ENCODE measurements around the gene VWA2. TPM values are rescaled to one million over a fixed set of nuclear protein-coding genes. Genes with fewer than 3 reads are reported as not detected.

VWA2 gene
- total RNA-seq, 2 experiments from 2014 or later = not detected

GRCh38 chr10:114242235-114242634 is 3.2 kb downstream of the VWA2 start:
- H3K36me3 ChIP-seq (ENCODE audit: insufficient read depth, low read length) = no peaks in the 10 kb centered on the region
- Mint-ChIP-seq H3K4me1 (ENCODE audit: low read depth) (no peaks in the 10 kb centered on the region), H3K27me3 (peaks cover 70% of the 10 kb centered on the region), H3K36me3 (ENCODE audit: low read depth) (no peaks in the 10 kb centered on the region), H3K4me3 (no peak overlapping the region), H3K27ac (no peak overlapping the region), H3K9me3 (no peaks in the 10 kb centered on the region)
- H3K9me3 ChIP-seq (ENCODE audit: control insufficient read depth in 1 of 2, insufficient read depth in 1 of 2, low read length in 2 of 2) = no peaks in the 10 kb centered on the region
- ATAC-seq (ENCODE audit: poor library complexity) (no peak), DNase-seq (no peak)
- no peak overlapping the region for H3K27ac ChIP-seq (ENCODE audit: low read depth in 1 of 2, low read length in 2 of 2)
- ChIA-PET CTCF (no interaction called here), POLR2A (no interaction called here)
- TF ChIP-seq, protein P1, sequence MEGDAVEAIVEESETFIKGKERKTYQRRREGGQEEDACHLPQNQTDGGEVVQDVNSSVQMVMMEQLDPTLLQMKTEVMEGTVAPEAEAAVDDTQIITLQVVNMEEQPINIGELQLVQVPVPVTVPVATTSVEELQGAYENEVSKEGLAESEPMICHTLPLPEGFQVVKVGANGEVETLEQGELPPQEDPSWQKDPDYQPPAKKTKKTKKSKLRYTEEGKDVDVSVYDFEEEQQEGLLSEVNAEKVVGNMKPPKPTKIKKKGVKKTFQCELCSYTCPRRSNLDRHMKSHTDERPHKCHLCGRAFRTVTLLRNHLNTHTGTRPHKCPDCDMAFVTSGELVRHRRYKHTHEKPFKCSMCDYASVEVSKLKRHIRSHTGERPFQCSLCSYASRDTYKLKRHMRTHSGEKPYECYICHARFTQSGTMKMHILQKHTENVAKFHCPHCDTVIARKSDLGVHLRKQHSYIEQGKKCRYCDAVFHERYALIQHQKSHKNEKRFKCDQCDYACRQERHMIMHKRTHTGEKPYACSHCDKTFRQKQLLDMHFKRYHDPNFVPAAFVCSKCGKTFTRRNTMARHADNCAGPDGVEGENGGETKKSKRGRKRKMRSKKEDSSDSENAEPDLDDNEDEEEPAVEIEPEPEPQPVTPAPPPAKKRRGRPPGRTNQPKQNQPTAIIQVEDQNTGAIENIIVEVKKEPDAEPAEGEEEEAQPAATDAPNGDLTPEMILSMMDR (IDR thresholded peaks at IDR 0.05) = no peak
- H3K4me1 ChIP-seq (ENCODE audit: insufficient read depth, low read length) = peaks cover 5% of the 10 kb centered on the region
- intact Hi-C loops (cut with DNase I, micrococcal nuclease) = no loop called here
- peaks cover 48 to 64% of the 10 kb centered on the region in 2 experiments for H3K27me3 ChIP-seq (ENCODE audit: control insufficient read depth in 1 of 2, insufficient read depth in 2 of 2, low read length in 2 of 2)
- H3K4me3 ChIP-seq (ENCODE audit: low read length) = no peak overlapping the region

GRCh38 chr10:114243661-114244060 is 4.6 kb downstream of the VWA2 start:
- no peaks in the 10 kb centered on the region for H3K9me3 ChIP-seq (ENCODE audit: control insufficient read depth in 1 of 2, insufficient read depth in 1 of 2, low read length in 2 of 2)
- peaks cover 5% of the 10 kb centered on the region for H3K4me1 ChIP-seq (ENCODE audit: insufficient read depth, low read length)
- POLR2A ChIA-PET = no interaction called here
- Mint-ChIP-seq H3K9me3 (no peaks in the 10 kb centered on the region), H3K4me3 (no peak overlapping the region), H3K27me3 (peaks cover 57% of the 10 kb centered on the region), H3K4me1 (ENCODE audit: low read depth) (no peaks in the 10 kb centered on the region), H3K36me3 (ENCODE audit: low read depth) (no peaks in the 10 kb centered on the region), H3K27ac (no peak overlapping the region)
- TF ChIP-seq, protein P1 (IDR thresholded peaks at IDR 0.05) = no peak
- intact Hi-C loops (cut with DNase I, micrococcal nuclease) = no loop called here
- ATAC-seq (ENCODE audit: poor library complexity) (no peak), DNase-seq (no peak)
- CTCF ChIA-PET = no interaction called here
- H3K27me3 ChIP-seq (ENCODE audit: control insufficient read depth in 1 of 2, insufficient read depth in 2 of 2, low read length in 2 of 2) = peaks cover 38 to 55% of the 10 kb centered on the region in 2 experiments
- H3K36me3 ChIP-seq (ENCODE audit: insufficient read depth, low read length) = no peaks in the 10 kb centered on the region
- no peak overlapping the region for H3K4me3 ChIP-seq (ENCODE audit: low read length)
- H3K27ac ChIP-seq (ENCODE audit: low read depth in 1 of 2, low read length in 2 of 2) = no peak overlapping the region

GRCh38 chr10:114244126-114244525 is 5.1 kb downstream of the VWA2 start:
- no peak overlapping the region for H3K4me3 Mint-ChIP-seq
- ChIA-PET POLR2A (no interaction called here), CTCF (no interaction called here)
- H3K9me3 ChIP-seq (ENCODE audit: control insufficient read depth in 1 of 2, insufficient read depth in 1 of 2, low read length in 2 of 2) = no peaks in the 10 kb centered on the region
- H3K27ac Mint-ChIP-seq = no peak overlapping the region
- H3K4me3 ChIP-seq (ENCODE audit: low read length) = no peak overlapping the region
- no peaks in the 10 kb centered on the region for H3K36me3 Mint-ChIP-seq (ENCODE audit: low read depth)
- H3K4me1 ChIP-seq (ENCODE audit: insufficient read depth, low read length) = peaks cover 2% of the 10 kb centered on the region
- DNase-seq (no peak), ATAC-seq (ENCODE audit: poor library complexity) (no peak)
- H3K27me3 ChIP-seq (ENCODE audit: control insufficient read depth in 1 of 2, insufficient read depth in 2 of 2, low read length in 2 of 2) = peaks cover 35 to 50% of the 10 kb centered on the region in 2 experiments
- no peaks in the 10 kb centered on the region for H3K4me1 Mint-ChIP-seq (ENCODE audit: low read depth)
- H3K27ac ChIP-seq (ENCODE audit: low read depth in 1 of 2, low read length in 2 of 2) = no peak overlapping the region
- TF ChIP-seq, protein P1 (IDR thresholded peaks at IDR 0.05) = no peak
- H3K27me3 Mint-ChIP-seq = peaks cover 52% of the 10 kb centered on the region
- H3K9me3 Mint-ChIP-seq = no peaks in the 10 kb centered on the region
- intact Hi-C loops (cut with DNase I, micrococcal nuclease) = no loop called here
- H3K36me3 ChIP-seq (ENCODE audit: insufficient read depth, low read length) = no peaks in the 10 kb centered on the region

All from CD4-positive, alpha-beta T cell (primary cell).